Thoracic aorta (tissue), 2 donors: ENCODE data around the gene FAM186B. TPM values are rescaled to one million over a fixed set of nuclear protein-coding genes. Genes with fewer than 3 reads are reported as not detected.

ENCODE experiments used
- ATAC-seq: fragments of 150-250 bp; one replicate; pipeline ENCODE4 v1.8.0; 2017; ENCODE audit warnings: low read depth; ENCODE audit not compliant: insufficient number of reproducible peaks, low FRiP score
- DNase-seq: peaks from one replicate; pipeline ENCODE4 v3.0.0-alpha.2; 2020; ENCODE audit warnings: low spot score
- H3K27ac ChIP-seq, 2 donors: fragments of 200-600 bp; sonication (generic); 1 replicate in 1 of 2; 2 replicates in 1 of 2; pipeline ENCODE4 v1.5.1; 2016; ENCODE audit warnings: mild to moderate bottlenecking in 2 of 2, moderate library complexity in 2 of 2
- H3K27me3 ChIP-seq: fragments of 200-600 bp; sonication (generic); replicated peaks from 2 replicates; pipeline ENCODE4 v1.6.0; 2016; ENCODE audit warnings: mild to moderate bottlenecking; ENCODE audit not compliant: insufficient read depth
- H3K36me3 ChIP-seq: fragments of 200-600 bp; sonication (generic); one replicate; pipeline ENCODE4 v1.5.1; 2016
- H3K4me1 ChIP-seq, 2 donors: fragments of 200-600 bp; sonication (generic); 1 replicate in 1 of 2; 2 replicates in 1 of 2; pipeline versions ENCODE4 v1.5.1 to v1.6.0; 2016; ENCODE audit warnings: low read depth in 2 of 2, mild to moderate bottlenecking in 1 of 2; ENCODE audit not compliant: control insufficient read depth in 1 of 2
- H3K4me3 ChIP-seq: fragments of 200-600 bp; sonication (generic); 2 replicates; pipeline ENCODE4 v1.5.1; 2016; ENCODE audit warnings: mild to moderate bottlenecking
- H3K9me3 ChIP-seq: fragments of 200-600 bp; sonication (generic); 2 replicates; pipeline ENCODE4 v1.5.1; 2016
- CTCF ChIP-seq: fragments of 200-600 bp; sonication (generic); IDR thresholded peaks from one replicate; pipeline ENCODE4 v1.5.1; 2019; ENCODE audit warnings: antibody characterized with exemption
- total RNA-seq, 2 donors: library from RNA; depleted of rRNA; stranded (reverse); fragments of >200 nt; gene quantifications; one replicate each; pipeline versions ENCODE4 v1.1.0 to v1.2.3, GENCODE V29; 2016

FAM186B gene
- total RNA-seq, 2 donors from 2014 or later: 0.42 to 0.54 TPM

- H3K9me3 ChIP-seq: no peaks in the 10 kb centered on the region
- no peak for TF ChIP-seq CTCF
- H3K4me3 ChIP-seq: no peak overlapping the region
- ATAC-seq (no peak), DNase-seq (no peak)
- no peaks in the 10 kb centered on the region for H3K27me3 ChIP-seq
- no peaks in the 10 kb centered on the region for H3K36me3 ChIP-seq
- no peak overlapping the region for H3K27ac ChIP-seq
- H3K4me1 ChIP-seq: peaks cover 3 to 9% of the 10 kb centered on the region in 2 donors
Measured at GRCh38 chr12:49543914-49544815, 61.3 kb downstream of the FAM186B start.

- no peak for ATAC-seq
- Histone ChIP-seq H3K4me1 (peaks cover under 1 to 5% of the 10 kb centered on the region in 2 donors), H3K27me3 (no peaks in the 10 kb centered on the region), H3K4me3 (no peak overlapping the region), H3K9me3 (no peaks in the 10 kb centered on the region), H3K27ac (no peak overlapping the region), H3K36me3 (no peaks in the 10 kb centered on the region)
- TF ChIP-seq CTCF: no peak
- no peak for DNase-seq
Measured at GRCh38 chr12:49543221-49543913, 62.1 kb downstream of the FAM186B start.

- H3K9me3 ChIP-seq: no peaks in the 10 kb centered on the region
- peaks cover 5 to 11% of the 10 kb centered on the region in 2 donors for H3K4me1 ChIP-seq
- no peak overlapping the region for H3K4me3 ChIP-seq
- peaks cover 6% of the 10 kb centered on the region for H3K27me3 ChIP-seq
- no peak overlapping the region for H3K27ac ChIP-seq
- H3K36me3 ChIP-seq: no peaks in the 10 kb centered on the region
- DNase-seq (no peak), ATAC-seq (no peak)
- TF ChIP-seq CTCF: no peak
Measured at GRCh38 chr12:49542592-49543160, 62.8 kb downstream of the FAM186B start.

- Histone ChIP-seq H3K4me1 (peaks cover 9 to 16% of the 10 kb centered on the region in 2 donors), H3K27me3 (peaks cover 9% of the 10 kb centered on the region), H3K4me3 (no peak overlapping the region), H3K36me3 (no peaks in the 10 kb centered on the region), H3K9me3 (no peaks in the 10 kb centered on the region), H3K27ac (no peak overlapping the region)
- no peak for TF ChIP-seq CTCF
- ATAC-seq (no peak), DNase-seq (no peak)
Measured at GRCh38 chr12:49541911-49542505, 63.4 kb downstream of the FAM186B start.
